Muscle layer of colon (tissue), 2 donors: ENCODE measurements around the gene SLC12A6.
"Not testable (repeated sequence)": the region's sequence is repeated elsewhere in the genome, so short reads cannot be mapped to it uniquely, and the experiment has no call there.

Source experiments
- H3K27ac ChIP-seq: one replicate; pipeline ENCODE4 v1.7.0; 2013; ENCODE audit warnings: low read depth, mild to moderate bottlenecking, low read length, moderate library complexity
- H3K27me3 ChIP-seq, 2 donors: one replicate each; pipeline ENCODE4 v1.7.0; 2013; ENCODE audit warnings: low read length in 2 of 2, mild to moderate bottlenecking in 2 of 2; ENCODE audit not compliant: insufficient read depth in 2 of 2, control insufficient read depth in 1 of 2
- H3K36me3 ChIP-seq: one replicate; pipeline ENCODE4 v1.7.0; 2013; ENCODE audit warnings: mild to moderate bottlenecking, low read length; ENCODE audit not compliant: insufficient read depth
- H3K4me1 ChIP-seq: one replicate; pipeline ENCODE4 v1.7.0; 2013; ENCODE audit warnings: mild to moderate bottlenecking, low read length; ENCODE audit not compliant: insufficient read depth
- H3K4me3 ChIP-seq, 2 donors: one replicate each; pipeline ENCODE4 v1.7.0; 2013; ENCODE audit warnings: low read length in 2 of 2, low read depth in 1 of 2, mild to moderate bottlenecking in 1 of 2, moderate library complexity in 1 of 2
- H3K9ac ChIP-seq: one replicate; pipeline ENCODE4 v1.7.0; 2013; ENCODE audit warnings: low read length
- H3K9me3 ChIP-seq: one replicate; pipeline ENCODE4 v1.7.0; 2013; ENCODE audit warnings: mild to moderate bottlenecking, low read length
- donor health status: abdominal sarcoma.
- donor health status: Adenocarcinoma of cecum.

Gene SLC12A6

GRCh38 chr15:34337557-34338306, at the start of gene SLC12A6:
SLC12A6 (minus strand) TSS chr15:34337781; CDS start chr15:34336680, 1,101 bp downstream.
- Histone ChIP-seq H3K27ac (peak within 1 kb of the TSS; percentile 77), H3K4me3 (peak within 1 kb of the TSS; percentile 72 to 97), H3K9ac (peak within 1 kb of the TSS; percentile 76), H3K4me1 (peaks cover 24% of the 10 kb centered on the region), H3K9me3 (no peaks in the 10 kb centered on the region), H3K27me3 (no peaks in the 10 kb centered on the region), H3K36me3 (peaks cover 4% of the 10 kb centered on the region)

DNA sequence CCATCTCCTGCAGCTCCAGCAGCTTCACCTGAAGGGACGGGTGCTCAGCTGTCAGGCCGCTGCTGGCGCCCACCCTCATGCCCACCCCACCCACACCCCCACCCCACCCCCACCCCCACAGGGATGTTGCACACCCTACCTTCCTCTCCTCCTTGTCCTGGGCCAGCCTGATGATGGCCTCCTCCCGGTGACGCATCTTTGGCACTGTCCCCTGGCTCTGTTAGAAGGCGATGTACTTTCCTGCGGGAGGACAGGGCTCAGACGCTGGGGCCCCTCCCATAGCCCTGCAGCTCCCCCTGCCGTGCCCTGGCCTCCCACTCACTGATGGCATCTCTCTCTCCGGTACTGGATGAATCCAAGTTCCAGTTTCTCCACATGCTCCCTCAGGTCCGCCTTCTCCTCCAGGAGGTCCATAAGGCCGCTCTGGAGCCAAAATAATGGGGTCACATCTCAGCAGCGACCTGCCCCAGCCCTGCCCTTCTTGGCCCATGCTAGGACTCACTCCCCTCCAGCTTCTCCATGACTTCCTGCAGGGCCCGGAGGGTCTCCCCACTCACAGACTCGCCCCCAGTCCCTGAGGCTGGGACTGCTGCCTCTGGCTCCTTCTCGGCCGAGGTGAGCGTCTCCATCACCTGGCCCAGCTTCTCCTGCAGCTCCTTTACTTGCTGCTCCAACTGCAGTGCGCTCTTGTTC, 44.4 kb upstream of the SLC12A6 start:
- not testable (repeated sequence) for H3K4me3 ChIP-seq, H3K27me3 ChIP-seq, H3K9ac ChIP-seq, H3K36me3 ChIP-seq, H3K4me1 ChIP-seq, H3K27ac ChIP-seq, H3K9me3 ChIP-seq

GRCh38 chr15:34380491-34380890, 42.9 kb upstream of the SLC12A6 start:
- not testable (repeated sequence) for H3K9ac ChIP-seq, H3K4me1 ChIP-seq, H3K4me3 ChIP-seq, H3K27ac ChIP-seq, H3K27me3 ChIP-seq, H3K36me3 ChIP-seq, H3K9me3 ChIP-seq

- no peak overlapping the region for H3K9ac ChIP-seq
- no peaks in the 10 kb centered on the region for H3K27me3 ChIP-seq
- H3K4me1 ChIP-seq = no peaks in the 10 kb centered on the region
- H3K9me3 ChIP-seq = no peaks in the 10 kb centered on the region
- no peak overlapping the region for H3K27ac ChIP-seq
- no peaks in the 10 kb centered on the region for H3K36me3 ChIP-seq
- no peak overlapping the region for H3K4me3 ChIP-seq
Measured at GRCh38 chr15:34376856-34377255, 39.3 kb upstream of the SLC12A6 start.

GRCh38 chr15:34375541-34375940, 38.0 kb upstream of the SLC12A6 start:
- H3K9ac ChIP-seq, H3K27me3 ChIP-seq, H3K9me3 ChIP-seq, H3K4me3 ChIP-seq, H3K4me1 ChIP-seq, H3K27ac ChIP-seq, H3K36me3 ChIP-seq: not testable (repeated sequence)

DNA sequence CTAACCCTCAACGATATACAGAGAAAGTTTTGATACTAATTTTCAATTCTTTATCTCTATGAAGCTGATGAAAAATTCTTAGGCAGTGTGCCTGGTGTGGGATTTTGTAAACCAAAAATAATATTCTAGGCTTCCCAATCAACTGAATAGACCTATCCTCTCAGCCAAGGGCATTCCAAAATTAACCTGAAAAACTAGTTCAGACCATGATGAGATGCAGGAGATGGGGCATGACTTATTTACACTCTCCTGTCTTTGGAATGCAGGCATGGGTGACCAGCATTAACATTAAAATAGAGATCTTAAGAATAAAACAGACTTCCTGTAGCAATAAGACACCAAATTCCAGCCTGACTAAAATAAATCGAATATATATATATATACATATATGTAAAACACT, 37.2 kb upstream of the SLC12A6 start:
- Histone ChIP-seq H3K9ac (no peak overlapping the region), H3K36me3 (no peaks in the 10 kb centered on the region), H3K9me3 (no peaks in the 10 kb centered on the region), H3K4me1 (no peaks in the 10 kb centered on the region), H3K4me3 (no peak overlapping the region), H3K27me3 (no peaks in the 10 kb centered on the region), H3K27ac (no peak overlapping the region)

DNA sequence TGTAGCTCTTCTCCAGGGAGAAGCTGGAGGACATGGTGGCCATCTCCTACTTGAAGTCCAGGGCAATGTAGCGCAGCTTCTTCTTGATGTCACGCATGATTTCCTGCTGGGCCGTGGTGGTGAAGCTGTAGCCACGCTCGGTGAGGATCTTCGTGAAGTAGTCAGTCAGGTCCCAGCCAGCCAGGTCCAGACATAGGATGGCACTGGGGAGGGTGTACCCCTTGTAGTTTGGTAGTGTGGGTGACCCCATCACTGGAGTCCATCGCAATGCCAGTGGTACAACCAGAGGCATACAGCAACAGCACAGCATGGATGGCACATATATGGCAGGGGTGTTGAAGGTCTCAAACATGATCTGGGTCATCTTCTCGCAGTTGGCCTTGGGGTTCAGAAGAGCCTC, 36.4 kb upstream of the SLC12A6 start:
- H3K27ac ChIP-seq = no peak overlapping the region
- no peaks in the 10 kb centered on the region for H3K36me3 ChIP-seq
- H3K4me3 ChIP-seq = no peak overlapping the region
- H3K27me3 ChIP-seq = no peaks in the 10 kb centered on the region
- no peaks in the 10 kb centered on the region for H3K9me3 ChIP-seq
- no peaks in the 10 kb centered on the region for H3K4me1 ChIP-seq
- no peak overlapping the region for H3K9ac ChIP-seq

- Histone ChIP-seq H3K27me3 (no peaks in the 10 kb centered on the region), H3K36me3 (no peaks in the 10 kb centered on the region), H3K9me3 (no peaks in the 10 kb centered on the region), H3K27ac (no peak overlapping the region), H3K9ac (no peak overlapping the region), H3K4me1 (peaks cover 14% of the 10 kb centered on the region), H3K4me3 (no peak overlapping the region)
Measured at GRCh38 chr15:34370643-34371042, 33.1 kb upstream of the SLC12A6 start.

- Histone ChIP-seq H3K4me1 (peaks cover 18% of the 10 kb centered on the region), H3K27me3 (no peaks in the 10 kb centered on the region), H3K27ac (no peak overlapping the region), H3K4me3 (no peak overlapping the region), H3K9me3 (no peaks in the 10 kb centered on the region), H3K36me3 (no peaks in the 10 kb centered on the region), H3K9ac (no peak overlapping the region)
Measured at GRCh38 chr15:34370129-34370528, 32.5 kb upstream of the SLC12A6 start.

- peak within 1 kb of the TSS; percentile 53 for H3K9ac ChIP-seq
- peak within 1 kb of the TSS; percentile 100 for H3K27ac ChIP-seq
- H3K9me3 ChIP-seq = no peaks in the 10 kb centered on the region
- H3K27me3 ChIP-seq = no peaks in the 10 kb centered on the region
- H3K4me1 ChIP-seq = peaks cover 18% of the 10 kb centered on the region
- peaks cover 5% of the 10 kb centered on the region for H3K36me3 ChIP-seq
- peak within 1 kb of the TSS; percentile 83 to 94 for H3K4me3 ChIP-seq
Measured at GRCh38 chr15:34367101-34368081, 29.8 kb upstream of the SLC12A6 start, which contains the start of gene LPCAT4. LPCAT4 (minus strand) TSS chr15:34367196; CDS start chr15:34367100, 96 bp downstream.
